Fibroblast of pulmonary artery (primary cell): ENCODE data around the gene SHISA8.

Experiments
- DNase-seq: peaks from one replicate; pipeline ENCODE4 v3.0.0-alpha.2; 2010; ENCODE audit warnings: low read depth
- H3K4me3 ChIP-seq: replicated peaks from 2 replicates; pipeline ENCODE4 v1.5.1; 2011; ENCODE audit warnings: low read depth, mild to moderate bottlenecking, control low read depth, low read length, moderate library complexity
- CTCF ChIP-seq: IDR thresholded peaks from 2 replicates; pipeline ENCODE4 v1.5.1; 2011; ENCODE audit warnings: mild to moderate bottlenecking, control low read depth, low read length, inconsistent platforms; ENCODE audit errors: missing control alignments

SHISA8 gene

GRCh38 chr22:41917903-41918791 lies 3.3 kb upstream of the SHISA8 start:
- no peak for TF ChIP-seq CTCF
- no peak overlapping the region for H3K4me3 ChIP-seq
- peak; percentile 72 for DNase-seq

- DNase-seq = no peak
- H3K4me3 ChIP-seq = no peak overlapping the region
- TF ChIP-seq CTCF = no peak
Measured at GRCh38 chr22:41917375-41917902, 2.6 kb upstream of the SHISA8 start.

- no peak for DNase-seq
- H3K4me3 ChIP-seq = no peak overlapping the region
- no peak for TF ChIP-seq CTCF
Measured at GRCh38 chr22:41916745-41917358, 2.0 kb upstream of the SHISA8 start.

- DNase-seq = no peak
- TF ChIP-seq CTCF = no peak
- no peak overlapping the region for H3K4me3 ChIP-seq
Measured at GRCh38 chr22:41915786-41916493, 1.1 kb upstream of the SHISA8 start.

GRCh38 chr22:41914611-41915034 lies 251 bp downstream of the SHISA8 start:
- no peak for TF ChIP-seq CTCF
- no peak overlapping the region for H3K4me3 ChIP-seq
- no peak for DNase-seq

- no peak overlapping the region for H3K4me3 ChIP-seq
- no peak for DNase-seq
- no peak for TF ChIP-seq CTCF
Measured at GRCh38 chr22:41913842-41914534, 886 bp downstream of the SHISA8 start.
